ENCODE results near the gene DOK3.

DOK3 gene

DNA sequence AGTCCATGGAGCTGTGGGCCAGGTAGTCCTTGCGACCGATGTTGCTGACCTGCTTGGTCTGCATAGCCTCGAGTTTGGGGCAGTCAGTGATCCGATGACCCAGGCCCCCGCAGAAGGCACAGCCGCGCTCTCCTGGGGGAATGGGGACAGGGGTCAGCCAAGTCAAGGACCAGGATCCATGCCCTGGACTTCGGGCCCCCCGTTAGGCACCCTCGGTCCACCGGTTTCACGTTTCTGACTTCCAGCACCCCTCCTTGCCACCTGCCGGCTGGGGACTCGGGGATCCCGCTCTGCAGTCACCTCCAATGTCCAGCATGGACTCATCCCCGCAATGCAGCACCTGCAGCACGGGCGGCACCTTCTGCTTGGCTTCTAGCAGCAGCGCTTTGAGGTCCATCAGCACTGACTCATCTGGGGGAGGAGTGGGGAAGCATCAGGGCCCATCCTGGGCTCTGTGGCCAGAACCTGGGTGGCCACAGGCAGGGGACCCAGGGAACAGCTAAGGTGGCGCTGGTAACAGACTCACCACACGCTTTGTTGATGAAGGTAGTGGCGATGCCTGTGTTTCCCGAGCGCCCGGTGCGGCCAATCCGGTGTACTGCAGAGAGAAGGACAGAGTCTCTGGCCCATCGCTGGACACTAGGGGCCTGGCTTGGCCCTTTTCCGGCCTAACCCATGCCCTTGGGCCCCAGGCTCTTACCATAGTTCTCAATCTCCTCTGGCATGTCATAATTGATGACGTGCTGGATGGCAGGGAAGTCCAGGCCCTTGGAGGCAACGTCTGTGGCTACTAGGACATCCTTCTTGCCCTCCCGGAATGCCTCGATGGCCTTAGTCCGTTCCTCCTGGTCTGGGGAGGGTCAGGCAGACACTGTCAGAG is 2.4 kb upstream of the DOK3 start:
- no peak for DNase-seq

DNA sequence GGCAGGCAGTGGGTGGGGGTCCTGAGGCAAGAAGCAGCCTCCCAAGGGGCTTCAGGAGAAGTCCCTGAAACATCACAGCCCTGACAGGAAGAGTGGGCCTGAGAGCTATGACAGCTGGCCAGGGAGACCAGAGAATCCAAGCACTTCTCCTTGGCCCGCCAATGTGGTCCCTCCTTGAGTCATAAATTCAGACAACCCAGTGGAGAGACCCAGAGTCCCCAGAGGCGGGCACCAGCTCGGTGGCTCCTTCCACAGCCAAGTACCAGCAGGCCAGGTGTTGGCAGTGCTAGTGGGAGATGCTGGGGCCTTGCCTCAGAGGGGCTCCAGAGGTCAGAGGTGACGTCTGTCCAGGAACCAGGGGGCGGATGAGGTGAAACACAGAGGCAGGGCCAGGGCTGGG is 1.6 kb upstream of the DOK3 start:
- no peak for DNase-seq

GRCh38 chr5:177510567-177511053 is 984 bp upstream of the DOK3 start:
- no peak for DNase-seq

DNA sequence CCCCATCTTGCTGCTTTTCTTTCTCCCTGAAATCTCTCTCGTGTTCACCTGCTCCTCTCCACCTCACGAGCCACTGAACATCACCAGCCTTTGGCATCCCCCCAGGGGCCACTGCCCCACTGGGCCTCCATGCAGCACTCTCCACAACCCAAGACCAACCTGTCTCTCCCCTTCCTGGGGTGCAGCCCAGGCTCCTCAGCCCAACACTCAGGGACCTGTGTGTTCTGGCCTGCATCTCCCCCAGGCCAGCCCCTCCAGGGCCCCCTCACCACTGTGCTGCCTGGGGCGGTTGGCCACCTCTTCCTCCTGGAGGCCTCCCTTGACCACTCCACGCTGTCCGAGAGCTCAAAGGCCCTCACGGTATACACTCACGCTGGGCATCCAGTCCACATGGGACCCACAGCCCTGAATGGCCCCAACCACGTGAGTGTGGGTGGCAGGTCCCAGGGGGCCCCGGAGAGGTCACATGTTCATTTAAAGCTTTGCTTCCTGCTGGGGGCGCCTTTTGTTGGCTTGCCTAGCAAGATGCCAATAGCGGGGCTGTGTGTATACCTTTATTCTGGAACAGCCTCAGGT is 453 bp upstream of the DOK3 start:
- no peak for DNase-seq

DNA sequence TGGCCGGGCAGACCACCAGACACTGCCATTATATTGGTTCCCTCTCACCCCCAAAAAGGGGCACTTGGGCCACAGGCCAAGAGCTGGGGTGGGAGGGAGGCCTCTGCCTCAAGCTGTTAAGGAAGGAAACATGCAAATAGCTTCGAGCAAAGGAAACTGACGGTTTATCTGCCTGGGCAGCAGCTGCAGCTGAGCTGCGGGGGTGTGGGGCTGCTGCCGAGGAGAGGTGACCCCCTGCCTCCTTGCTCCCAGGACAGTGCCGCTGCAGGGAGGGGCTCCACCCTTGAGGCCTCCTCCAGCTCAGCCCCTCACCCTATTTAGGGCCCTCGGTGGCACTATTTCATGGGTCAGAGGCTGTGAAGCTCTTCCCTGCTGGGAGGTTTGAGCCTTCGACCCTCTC is 789 bp downstream of the DOK3 start:
- DNase-seq = no peak

GRCh38 chr5:177508221-177508611 is 1.4 kb downstream of the DOK3 start:
- DNase-seq = no peak

- no peak for DNase-seq
Observed at GRCh38 chr5:177507596-177508220, 1.9 kb downstream of the DOK3 start.

DNA sequence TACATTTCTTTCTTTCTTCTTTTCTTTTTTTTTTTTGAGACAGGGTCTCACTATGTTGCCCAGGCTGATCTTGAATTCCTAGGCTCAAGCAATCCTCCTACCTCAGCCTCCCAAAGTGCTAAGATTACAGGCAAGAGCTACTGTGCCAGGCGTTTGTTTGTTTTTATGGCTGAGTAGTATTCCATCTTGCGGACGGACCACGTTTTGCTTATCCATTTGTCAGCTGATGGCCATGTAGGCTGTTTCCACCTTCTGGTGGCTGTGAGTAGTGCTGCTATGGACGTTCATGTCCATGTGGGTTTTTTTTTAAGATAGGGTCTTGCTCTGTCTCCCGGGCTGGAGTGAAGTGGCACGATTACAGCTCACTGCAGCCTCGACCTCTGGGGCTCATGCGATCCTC is 2.5 kb downstream of the DOK3 start:
- no peak for DNase-seq

DNA sequence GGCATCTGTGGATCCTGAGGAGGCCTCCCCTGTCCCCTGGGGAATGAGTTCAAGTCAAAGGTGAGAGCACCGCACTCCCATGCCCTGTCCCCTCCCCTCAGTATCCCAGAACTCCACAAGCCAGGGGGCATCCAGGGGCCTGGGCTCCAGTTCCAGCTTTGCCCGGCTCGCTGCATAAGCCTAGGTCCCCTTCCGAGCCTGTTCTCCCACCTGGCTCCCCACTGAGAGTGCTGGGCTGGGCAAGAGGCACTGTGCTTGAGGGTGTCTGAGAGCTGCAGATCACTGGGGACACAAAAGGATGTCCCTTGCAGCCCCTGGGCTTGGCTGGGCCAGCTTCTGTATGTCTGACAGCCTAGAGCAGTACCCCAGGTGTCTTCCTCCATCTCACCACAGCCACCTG is 4.6 kb downstream of the DOK3 start:
- DNase-seq = no peak

DNA sequence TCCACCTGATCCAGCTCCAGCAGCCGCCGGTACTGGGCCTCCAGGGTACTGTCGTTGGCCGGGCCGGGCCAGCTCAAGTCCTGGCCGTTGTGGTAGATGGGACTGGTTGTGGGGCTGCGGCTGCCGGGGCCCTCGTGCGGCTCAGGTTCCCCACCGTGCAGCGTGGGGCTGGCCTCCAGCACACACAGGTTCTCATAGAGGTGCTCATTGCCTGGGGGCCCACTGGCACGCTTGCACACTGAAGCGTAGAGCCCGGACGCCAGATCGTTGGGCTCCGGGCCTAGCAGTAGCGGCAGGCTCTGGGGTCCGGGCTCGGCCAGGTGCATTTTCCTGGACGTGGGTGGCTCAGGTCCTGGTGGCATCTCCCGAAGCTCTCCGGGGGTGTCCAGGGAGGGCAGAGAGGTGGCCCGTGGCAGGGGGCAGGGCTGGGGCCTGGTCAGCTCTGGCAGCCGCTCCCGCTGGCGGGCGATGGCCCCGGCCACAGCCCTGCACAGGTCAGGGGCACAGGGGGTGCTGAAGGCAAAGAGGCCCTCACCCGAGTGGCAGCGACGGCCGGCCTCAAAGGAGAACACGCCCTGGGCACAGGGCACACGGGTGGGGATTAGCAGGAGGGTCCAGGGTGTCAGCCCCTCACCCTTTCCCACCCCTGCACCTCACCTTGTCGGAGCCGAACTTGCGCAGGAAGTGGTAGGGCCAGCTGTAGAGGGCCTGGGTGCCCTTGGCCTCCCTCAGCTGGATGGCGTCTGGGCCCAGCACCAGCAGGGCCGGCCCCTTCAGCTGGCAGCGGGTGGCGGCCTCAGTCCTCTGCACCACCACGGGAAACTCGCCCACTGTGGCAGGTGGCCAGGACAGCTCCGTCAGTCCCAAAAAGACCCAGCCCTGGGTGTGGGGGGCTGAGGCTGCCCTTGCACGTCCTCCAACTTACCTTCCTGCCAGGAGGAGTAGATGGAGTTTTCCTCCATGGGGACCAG is 5.3 kb downstream of the DOK3 start:
- no peak for DNase-seq

GRCh38 chr5:177503351-177504085 is 6.1 kb downstream of the DOK3 start:
- DNase-seq = no peak

- no peak for DNase-seq
Observed at GRCh38 chr5:177502886-177503285, 6.7 kb downstream of the DOK3 start.

- DNase-seq = no peak
Observed at GRCh38 chr5:177501874-177502678, 7.5 kb downstream of the DOK3 start.

- DNase-seq = peak; percentile 52 to 86
Observed at GRCh38 chr5:177500685-177501522, 8.7 kb downstream of the DOK3 start.

DNA sequence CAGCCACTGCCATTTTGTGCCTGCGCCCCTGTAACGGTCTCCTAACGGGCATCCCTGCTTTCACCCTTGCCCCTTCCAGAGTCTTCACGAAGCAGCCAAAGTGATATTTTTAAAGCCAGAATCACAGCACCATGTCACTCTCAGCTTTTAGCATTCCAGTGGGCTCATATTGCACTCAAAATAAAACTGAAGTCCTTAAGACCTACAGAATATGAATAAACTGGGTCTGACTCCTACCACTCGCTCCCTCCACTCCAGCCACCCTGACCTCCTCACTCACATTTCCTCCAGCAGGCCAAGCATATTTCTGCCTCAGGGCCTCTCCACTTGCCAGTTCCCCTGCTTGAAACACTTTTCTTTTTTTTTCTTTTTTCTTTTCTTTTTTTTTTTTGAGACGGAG is 9.8 kb downstream of the DOK3 start:
- no peak for DNase-seq

DNA sequence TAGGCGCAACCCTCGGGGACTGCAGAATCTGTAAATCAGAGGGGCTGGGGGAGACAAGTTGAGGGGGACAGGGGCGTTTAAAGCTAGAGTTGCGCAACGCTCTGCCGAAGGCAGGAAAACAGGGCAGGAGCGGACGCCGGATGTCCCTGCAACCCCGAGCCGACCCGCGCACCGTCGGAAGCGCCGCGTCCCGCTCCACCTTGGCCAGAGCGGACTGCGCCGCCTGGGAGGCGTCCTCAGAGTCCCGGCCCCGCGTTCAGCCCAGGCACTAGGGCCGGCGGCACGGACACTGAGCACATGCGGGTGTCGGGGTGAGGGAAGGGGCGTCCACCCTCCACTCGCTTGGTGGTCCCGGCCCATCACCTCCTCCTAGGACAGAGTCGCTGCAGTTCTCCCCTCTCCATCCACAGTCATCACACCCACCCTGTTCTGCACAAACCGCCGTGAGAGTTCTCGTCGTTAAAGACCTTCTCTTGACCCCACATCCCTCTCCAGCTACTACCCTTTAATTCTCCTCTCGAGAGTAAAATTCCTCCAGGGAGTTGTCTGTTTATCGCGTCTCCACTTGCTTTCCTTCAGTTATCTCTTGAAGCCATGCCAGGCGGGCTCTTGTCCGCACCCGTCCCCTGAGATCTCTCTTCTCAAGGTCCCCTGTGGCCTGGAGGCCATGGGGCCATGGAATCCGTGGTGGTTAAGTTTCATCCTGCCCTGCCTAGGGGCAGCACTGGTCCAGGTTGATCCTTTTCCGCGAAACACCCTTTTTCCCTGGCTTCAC is 11.4 kb downstream of the DOK3 start:
- DNase-seq = no peak

DNA sequence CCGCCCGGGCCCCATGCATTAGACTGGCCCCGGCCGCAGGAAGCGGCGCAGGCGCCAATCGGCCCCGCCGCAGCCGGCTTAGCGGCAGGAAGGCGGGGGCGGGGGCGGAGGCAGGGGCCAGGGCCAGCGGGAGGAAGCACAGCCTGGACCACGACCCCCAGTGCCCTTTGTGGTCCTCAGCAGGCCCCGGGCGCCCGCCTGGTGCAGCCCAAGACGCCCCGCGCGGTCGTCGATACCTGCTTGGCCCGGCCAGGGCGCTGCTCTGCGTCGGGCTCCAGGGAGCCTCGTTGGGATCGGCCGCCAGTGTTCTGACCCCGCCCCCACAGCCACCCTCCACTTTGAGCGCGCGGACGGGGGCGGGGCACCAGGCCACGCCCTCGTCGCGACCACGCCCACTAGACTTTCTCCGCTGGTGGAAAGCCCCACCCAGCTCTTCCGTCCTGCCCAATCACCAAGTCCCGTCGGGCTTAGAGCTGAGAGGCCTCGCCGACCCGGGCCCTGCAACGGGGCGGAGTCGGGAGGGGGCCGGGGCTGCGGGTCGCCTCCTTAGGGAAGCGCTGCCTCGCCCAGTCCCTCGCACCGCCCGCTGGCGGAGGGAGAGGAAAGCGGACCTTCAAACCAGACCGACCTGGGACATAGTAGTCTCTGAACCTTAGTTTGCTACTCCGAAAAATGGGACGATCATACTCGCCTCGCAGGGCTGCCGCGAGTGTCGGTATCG is 12.2 kb downstream of the DOK3 start, which contains the start of gene PDLIM7:
Gene PDLIM7, minus strand, starts transcription at position 313 of the 721 bp plus-strand sequence. CDS start 1,092 bp downstream, outside the sequence.
- DNase-seq = peak; percentile 66 to 97

DNA sequence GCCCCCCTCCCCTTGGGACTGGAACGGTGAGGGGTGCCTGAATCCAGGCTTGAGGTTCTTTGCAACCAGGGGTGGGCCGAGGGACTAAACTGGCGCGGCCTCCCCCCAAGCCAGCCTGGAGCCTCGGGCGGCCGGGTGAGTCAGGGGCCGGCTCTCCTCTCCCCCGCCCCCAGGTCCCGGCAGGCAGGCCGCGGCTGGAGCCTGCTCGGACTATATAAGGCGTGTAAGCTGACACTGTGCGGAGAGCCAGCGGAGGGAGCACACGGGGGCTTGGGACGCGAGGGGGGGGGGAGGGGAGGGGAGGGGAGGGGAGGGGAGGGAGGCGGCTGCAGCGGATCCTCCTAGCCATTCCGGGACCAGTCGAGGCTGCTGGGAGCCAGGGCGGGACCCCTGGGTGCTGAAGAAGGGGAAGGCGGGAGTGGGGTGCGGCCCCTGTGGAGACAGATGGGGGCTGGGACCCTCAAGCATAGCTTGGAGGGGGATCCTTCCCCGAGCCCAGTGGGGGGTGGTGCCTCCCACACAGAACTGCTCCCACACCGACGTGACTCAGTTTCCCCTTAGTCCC is 12.8 kb downstream of the DOK3 start:
- DNase-seq = peak in 1 of 2 experiments; percentile 80

Measured in NCI-H446 (cell line).